GM12878 (cell line): ENCODE measurements around the gene WFS1. TPM values are rescaled to one million over a fixed set of nuclear protein-coding genes. Genes with fewer than 3 reads are reported as not detected.
A peak's percentile ranks its signal among the peaks of the same experiment; 100 is the strongest.

Source experiments
- BHLHE40 ChIP-seq, 2 experiments: fragments of 450-650 bp in 1 of 2; IDR thresholded peaks; 2 replicates each; pipeline ENCODE4 v1.6.1; 2011 to 2017; ENCODE audit warnings: low read depth in 2 of 2, borderline replicate concordance in 1 of 2, improper control_type of control experiment in 1 of 2, low read length in 1 of 2, mild to moderate bottlenecking in 1 of 2
- CHD2 ChIP-seq: IDR thresholded peaks from 2 replicates; pipeline ENCODE4 v1.6.1; 2011; ENCODE audit warnings: low read depth, low read length, improper control_type of control experiment, borderline replicate concordance
- CHD4 ChIP-seq: fragments of 200-600 bp; sonication (generic); IDR thresholded peaks from 2 replicates; pipeline ENCODE4 v1.6.1; 2016; ENCODE audit warnings: mild to moderate bottlenecking
- CREB1 ChIP-seq: IDR thresholded peaks from 2 replicates; pipeline ENCODE4 v1.6.1; 2012; ENCODE audit warnings: low read depth, mild to moderate bottlenecking, inconsistent platforms
- FOS ChIP-seq: IDR thresholded peaks from 3 replicates; pipeline ENCODE4 v1.6.1; 2011; ENCODE audit warnings: borderline replicate concordance; ENCODE audit not compliant: insufficient read length; ENCODE audit errors: extremely low read depth
- GATAD2B ChIP-seq: fragments of 450-650 bp; conservative IDR thresholded peaks from 2 replicates; pipeline ENCODE4 v1.6.1; 2017; ENCODE audit warnings: low read depth, mild to moderate bottlenecking, moderate library complexity
- HDGF ChIP-seq: fragments of 450-650 bp; IDR thresholded peaks from 2 replicates; pipeline ENCODE4 v1.6.1; 2016; ENCODE audit warnings: antibody characterized with exemption
- LARP7 ChIP-seq: fragments of 450-650 bp; IDR thresholded peaks from 2 replicates; pipeline ENCODE4 v1.6.1; 2017; ENCODE audit warnings: mild to moderate bottlenecking
- NFIC ChIP-seq: IDR thresholded peaks from 2 replicates; pipeline ENCODE4 v1.6.1; 2012; ENCODE audit warnings: low read depth, mild to moderate bottlenecking, inconsistent platforms, low read length, moderate library complexity
- NFYB ChIP-seq: IDR thresholded peaks from 2 replicates; pipeline ENCODE4 v1.6.1; 2011; ENCODE audit warnings: low read depth, mild to moderate bottlenecking, low read length, improper control_type of control experiment, moderate library complexity; ENCODE audit not compliant: insufficient read depth
- RFX5 ChIP-seq: IDR thresholded peaks from 2 replicates; pipeline ENCODE4 v1.6.1; 2011; ENCODE audit warnings: low read depth, low read length, improper control_type of control experiment
- SP1 ChIP-seq: IDR thresholded peaks from one replicate; pipeline ENCODE4 v1.6.1; 2011; ENCODE audit warnings: low read depth, low read length
- polyA plus RNA-seq, 11 experiments: library from polyadenylated mRNA; depleted of rRNA in 4 of 11; unstranded in 6 of 11; stranded (reverse) in 5 of 11; fragments of >200 nt; fragmentation: Nextera tagmentation in 4 of 11; fragmentation: Illumina TruSeq in 1 of 11; extraction: Ambion mirVana in 4 of 11; extraction: Trizol in 1 of 11; gene quantifications; 1 replicate in 1 of 11; 2 replicates in 10 of 11; pipeline versions ENCODE4 v1.2.1 to v1.2.3, GENCODE V29; 2011 to 2016; ENCODE audit warnings: inconsistent platforms in 2 of 11, missing spikeins in 2 of 11, low read depth in 1 of 11
- total RNA-seq, 4 experiments: library from RNA; depleted of rRNA in 3 of 4; stranded (reverse); fragments of >200 nt in 3 of 4; fragmentation: Illumina TruSeq in 1 of 4; extraction: Trizol in 1 of 4; gene quantifications; 2 replicates each; pipeline versions ENCODE4 v1.2.1 to v1.2.3, GENCODE V29; 2013 to 2021
- TF ChIP-seq, protein P1 (sequence below): fragments of 450-650 bp; conservative IDR thresholded peaks from 2 replicates; pipeline ENCODE4 v1.6.1; 2017; ENCODE audit warnings: mild to moderate bottlenecking, moderate library complexity
- TF ChIP-seq, protein P2 (sequence below): IDR thresholded peaks from 2 replicates; pipeline ENCODE4 v1.6.1; 2011; ENCODE audit warnings: mild to moderate bottlenecking, low read depth, low read length, moderate library complexity; ENCODE audit not compliant: insufficient replicate concordance

Gene WFS1
- total and polyA plus RNA-seq, 10 of the 15 experiments (the other 5 are each of a cell fraction or from before 2014, with no cell fraction given): 0.31 to 4.7 (median 2.0) TPM

DNA sequence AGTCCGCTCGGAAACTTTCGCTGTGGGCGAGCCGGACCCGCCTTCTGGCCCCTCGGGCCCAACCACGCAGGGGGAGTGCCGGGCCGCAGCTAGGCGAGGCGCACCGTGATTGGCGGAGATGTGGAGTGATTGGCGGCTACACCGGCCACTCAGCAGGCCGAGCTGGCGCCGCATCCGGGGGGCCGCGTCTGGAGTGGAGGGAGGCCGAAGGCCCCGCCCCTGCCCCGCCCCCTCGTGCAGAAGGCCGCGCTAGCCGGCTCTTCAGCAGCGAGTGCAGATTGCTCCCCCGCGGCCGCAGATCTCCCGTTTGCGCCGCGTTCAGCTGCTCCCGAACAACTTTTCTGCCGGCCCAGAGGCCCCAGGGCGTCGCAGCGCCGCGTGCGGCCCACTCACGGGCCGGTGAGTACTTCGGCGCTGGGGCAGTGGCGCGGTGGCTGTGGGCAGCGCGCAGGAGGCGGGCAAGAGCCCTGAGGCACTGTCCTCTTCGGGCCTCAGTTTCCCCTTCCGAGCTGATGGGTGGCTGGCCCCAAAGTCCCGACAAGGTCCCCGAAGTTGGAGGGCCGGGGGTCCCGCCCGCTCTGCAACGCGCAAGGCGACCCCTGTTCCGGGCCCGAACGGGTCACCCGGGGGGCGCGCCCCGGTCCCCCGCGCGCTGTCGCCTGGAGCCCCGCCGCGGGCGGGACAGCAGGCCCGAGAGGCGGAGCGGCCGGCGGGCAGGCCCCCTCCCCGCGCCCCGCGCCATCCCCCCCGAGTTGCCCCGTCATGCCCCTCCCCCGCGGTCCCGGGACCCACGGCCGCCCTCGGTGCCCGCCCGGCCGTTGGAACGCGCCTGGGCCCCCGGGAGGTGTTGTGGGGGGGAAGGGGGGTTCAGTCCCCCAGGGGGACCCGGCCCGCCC, at the start of gene WFS1 (continued):
- peak in 1 of 2 experiments; percentile 81; a peak in 1 of 4 replicates for TF ChIP-seq BHLHE40 (IDR thresholded peaks at IDR 0.05; ENCODE audit: borderline replicate concordance in 1 of 2, low read depth in 2 of 2, low read length in 1 of 2)
- peak; percentile 50; the same call in 1 of the 2 replicates for TF ChIP-seq CREB1
- peak; percentile 89 for TF ChIP-seq CHD2
- no peak for TF ChIP-seq CHD4
- no peak for TF ChIP-seq NFIC
- TF ChIP-seq FOS: peak; percentile 61
- TF ChIP-seq LARP7: peak; percentile 63
- TF ChIP-seq SP1: peak; percentile 95
- TF ChIP-seq, protein P1, sequence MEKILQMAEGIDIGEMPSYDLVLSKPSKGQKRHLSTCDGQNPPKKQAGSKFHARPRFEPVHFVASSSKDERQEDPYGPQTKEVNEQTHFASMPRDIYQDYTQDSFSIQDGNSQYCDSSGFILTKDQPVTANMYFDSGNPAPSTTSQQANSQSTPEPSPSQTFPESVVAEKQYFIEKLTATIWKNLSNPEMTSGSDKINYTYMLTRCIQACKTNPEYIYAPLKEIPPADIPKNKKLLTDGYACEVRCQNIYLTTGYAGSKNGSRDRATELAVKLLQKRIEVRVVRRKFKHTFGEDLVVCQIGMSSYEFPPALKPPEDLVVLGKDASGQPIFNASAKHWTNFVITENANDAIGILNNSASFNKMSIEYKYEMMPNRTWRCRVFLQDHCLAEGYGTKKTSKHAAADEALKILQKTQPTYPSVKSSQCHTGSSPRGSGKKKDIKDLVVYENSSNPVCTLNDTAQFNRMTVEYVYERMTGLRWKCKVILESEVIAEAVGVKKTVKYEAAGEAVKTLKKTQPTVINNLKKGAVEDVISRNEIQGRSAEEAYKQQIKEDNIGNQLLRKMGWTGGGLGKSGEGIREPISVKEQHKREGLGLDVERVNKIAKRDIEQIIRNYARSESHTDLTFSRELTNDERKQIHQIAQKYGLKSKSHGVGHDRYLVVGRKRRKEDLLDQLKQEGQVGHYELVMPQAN: peak; percentile 74; the same call in 1 of the 2 replicates
- peak; percentile 94 for TF ChIP-seq NFYB
- peak; percentile 54; the same call in 1 of the 2 replicates for TF ChIP-seq RFX5
- TF ChIP-seq, protein P2, sequence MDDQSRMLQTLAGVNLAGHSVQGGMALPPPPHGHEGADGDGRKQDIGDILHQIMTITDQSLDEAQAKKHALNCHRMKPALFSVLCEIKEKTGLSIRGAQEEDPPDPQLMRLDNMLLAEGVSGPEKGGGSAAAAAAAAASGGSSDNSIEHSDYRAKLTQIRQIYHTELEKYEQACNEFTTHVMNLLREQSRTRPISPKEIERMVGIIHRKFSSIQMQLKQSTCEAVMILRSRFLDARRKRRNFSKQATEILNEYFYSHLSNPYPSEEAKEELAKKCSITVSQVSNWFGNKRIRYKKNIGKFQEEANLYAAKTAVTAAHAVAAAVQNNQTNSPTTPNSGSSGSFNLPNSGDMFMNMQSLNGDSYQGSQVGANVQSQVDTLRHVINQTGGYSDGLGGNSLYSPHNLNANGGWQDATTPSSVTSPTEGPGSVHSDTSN: peak; percentile 98
- 0 out of 2 replicates have a peak, but pooled peaks have one; percentile 3 for TF ChIP-seq HDGF
- TF ChIP-seq GATAD2B: peak; percentile 58; the same call in 1 of the 2 replicates
